Loucy (cell line): ENCODE measurements around the gene S1PR5.
A peak's percentile ranks its signal among the peaks of the same experiment; 100 is the strongest.

Experiments
- H2AFZ ChIP-seq: fragments of 200-600 bp; sonication (generic); 2 replicates; pipeline ENCODE4 v1.6.0; 2016; ENCODE audit warnings: antibody characterized with exemption, mild to moderate bottlenecking, low read length, moderate library complexity
- H3F3A ChIP-seq: fragments of 200-600 bp; 2 replicates; pipeline ENCODE4 v1.6.0; 2016; ENCODE audit warnings: antibody characterized with exemption, low read depth, mild to moderate bottlenecking
- H3K27me3 ChIP-seq: fragments of 200-600 bp; sonication (generic); 2 replicates; pipeline ENCODE4 v1.6.1; 2014; ENCODE audit warnings: low read length, mild to moderate bottlenecking; ENCODE audit not compliant: insufficient read depth, poor library complexity, severe bottlenecking
- H3K36me3 ChIP-seq: fragments of 200-600 bp; sonication (generic); 2 replicates; pipeline ENCODE4 v1.6.1; 2016; ENCODE audit warnings: low read length; ENCODE audit not compliant: insufficient read depth
- H3K4me1 ChIP-seq: fragments of 200-600 bp; sonication (generic); 2 replicates; pipeline ENCODE4 v1.5.1; 2014; ENCODE audit warnings: low read length, mild to moderate bottlenecking; ENCODE audit not compliant: insufficient read depth, poor library complexity, severe bottlenecking
- H3K4me2 ChIP-seq: fragments of 200-600 bp; sonication (generic); 2 replicates; pipeline ENCODE4 v1.6.0; 2014; ENCODE audit warnings: antibody characterized with exemption, low read length, low read depth, mild to moderate bottlenecking; ENCODE audit not compliant: poor library complexity, severe bottlenecking
- H3K4me3 ChIP-seq: fragments of 200-600 bp; sonication (generic); 2 replicates; pipeline ENCODE4 v1.5.1; 2014; ENCODE audit warnings: low read length, mild to moderate bottlenecking, mixed read lengths; ENCODE audit not compliant: poor library complexity, severe bottlenecking
- H3K79me2 ChIP-seq: fragments of 200-600 bp; sonication (generic); 2 replicates; pipeline ENCODE4 v1.6.1; 2014; ENCODE audit warnings: low read length; ENCODE audit not compliant: insufficient read depth
- H3K9ac ChIP-seq: fragments of 200-600 bp; sonication (generic); 2 replicates; pipeline ENCODE4 v1.6.0; 2014; ENCODE audit warnings: mild to moderate bottlenecking, low read depth, low read length, moderate library complexity; ENCODE audit not compliant: poor library complexity, severe bottlenecking
- H3K9me2 ChIP-seq: fragments of 200-600 bp; sonication (generic); replicated peaks from 2 replicates; pipeline ENCODE4 v1.6.1; 2016; ENCODE audit warnings: low read depth, low read length, mixed read lengths
- H3K9me3 ChIP-seq: fragments of 200-600 bp; sonication (generic); 2 replicates; pipeline ENCODE4 v1.6.1; 2014; ENCODE audit warnings: mild to moderate bottlenecking, antibody characterized with exemption, low read length, low read depth; ENCODE audit not compliant: insufficient read depth
- H4K20me1 ChIP-seq: fragments of 200-600 bp; sonication (generic); 2 replicates; pipeline ENCODE4 v1.6.0; 2014; ENCODE audit warnings: antibody characterized with exemption, low read length, mild to moderate bottlenecking; ENCODE audit not compliant: insufficient read depth, poor library complexity, severe bottlenecking
- CTCF ChIP-seq: fragments of 200-600 bp; sonication (generic); conservative IDR thresholded peaks from 2 replicates; pipeline ENCODE4 v1.5.1; 2014; ENCODE audit warnings: mild to moderate bottlenecking, antibody characterized with exemption, low read length
- EZH2phosphoT487 ChIP-seq: fragments of 200-600 bp; IDR thresholded peaks from 2 replicates; pipeline ENCODE4 v1.6.1; 2018; ENCODE audit warnings: antibody characterized with exemption, mild to moderate bottlenecking, moderate library complexity, borderline replicate concordance

S1PR5 gene

DNA sequence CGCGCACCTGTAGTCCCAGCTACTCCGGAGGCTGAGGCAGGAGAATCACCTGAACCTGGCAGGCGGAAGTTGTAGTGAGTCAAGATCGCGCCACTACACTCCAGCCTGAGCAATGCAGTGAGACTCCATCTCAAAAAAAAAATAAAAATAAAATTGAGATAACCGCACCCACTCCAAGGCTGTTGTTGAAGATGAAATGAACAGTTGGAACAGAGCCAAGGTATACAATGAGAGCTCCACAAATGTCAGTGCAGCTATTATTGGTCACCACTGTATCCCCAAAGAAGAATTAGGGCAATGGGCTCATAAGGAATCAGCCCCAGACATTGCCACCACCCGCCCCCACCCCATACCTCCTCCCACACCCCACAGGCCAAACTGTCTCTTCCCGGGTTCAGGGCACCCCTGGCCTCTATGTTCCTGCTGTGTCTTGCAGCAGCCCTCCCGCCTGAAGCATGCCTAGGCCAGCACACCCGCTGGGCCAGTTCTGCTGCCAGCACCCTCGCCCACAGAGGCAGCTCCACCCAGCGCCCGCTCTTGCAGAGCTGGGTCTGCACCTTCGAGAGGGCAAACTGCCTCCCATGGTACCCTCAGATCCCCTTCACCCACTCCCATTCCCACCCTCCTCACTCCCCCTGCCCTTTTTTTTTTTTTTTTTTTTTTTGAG lies 3.5 kb upstream of the S1PR5 start:
- no peaks in the 10 kb centered on the region for H3K79me2 ChIP-seq
- no peak overlapping the region for H3K4me2 ChIP-seq
- no peaks in the 10 kb centered on the region for H3K36me3 ChIP-seq
- no peaks in the 10 kb centered on the region for H3K9me2 ChIP-seq
- H3K4me3 ChIP-seq: no peak overlapping the region
- H3F3A ChIP-seq: no peaks in the 10 kb centered on the region
- peaks cover 4% of the 10 kb centered on the region for H3K4me1 ChIP-seq
- no peak overlapping the region for H2AFZ ChIP-seq
- TF ChIP-seq EZH2phosphoT487 (no peak), CTCF (no peak)
- H3K9ac ChIP-seq: no peak overlapping the region
- no peaks in the 10 kb centered on the region for H4K20me1 ChIP-seq
- H3K9me3 ChIP-seq: no peaks in the 10 kb centered on the region
- no peaks in the 10 kb centered on the region for H3K27me3 ChIP-seq

DNA sequence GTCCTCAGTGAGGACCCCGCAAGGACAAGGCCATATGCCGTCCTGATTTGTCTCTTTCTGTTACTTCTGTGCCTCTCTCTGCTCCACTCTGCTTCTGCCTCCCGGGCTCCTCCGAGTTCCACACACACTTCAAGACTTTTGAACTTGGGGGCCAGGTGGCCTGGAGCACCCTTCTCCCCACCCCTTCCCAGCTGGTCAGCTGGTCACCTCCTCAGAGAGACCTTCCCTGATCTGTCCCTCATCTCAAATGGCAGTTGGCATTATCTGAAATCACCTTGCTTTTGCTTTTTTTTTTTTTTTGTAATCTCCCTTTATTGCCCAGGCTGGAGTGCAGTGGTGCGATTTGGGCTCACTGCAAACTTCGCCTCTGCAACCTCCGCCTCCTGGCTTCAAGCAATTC lies 2.2 kb upstream of the S1PR5 start:
- no peaks in the 10 kb centered on the region for H3K79me2 ChIP-seq
- no peak overlapping the region for H2AFZ ChIP-seq
- H3K27me3 ChIP-seq: no peaks in the 10 kb centered on the region
- no peak overlapping the region for H3K9ac ChIP-seq
- no peak overlapping the region for H3K4me2 ChIP-seq
- no peak for TF ChIP-seq CTCF
- TF ChIP-seq EZH2phosphoT487: no peak
- no peaks in the 10 kb centered on the region for H3K36me3 ChIP-seq
- no peaks in the 10 kb centered on the region for H3F3A ChIP-seq
- H3K9me3 ChIP-seq: no peaks in the 10 kb centered on the region
- H4K20me1 ChIP-seq: no peaks in the 10 kb centered on the region
- H3K4me1 ChIP-seq: peaks cover 4% of the 10 kb centered on the region
- H3K4me3 ChIP-seq: no peak overlapping the region
- no peaks in the 10 kb centered on the region for H3K9me2 ChIP-seq

DNA sequence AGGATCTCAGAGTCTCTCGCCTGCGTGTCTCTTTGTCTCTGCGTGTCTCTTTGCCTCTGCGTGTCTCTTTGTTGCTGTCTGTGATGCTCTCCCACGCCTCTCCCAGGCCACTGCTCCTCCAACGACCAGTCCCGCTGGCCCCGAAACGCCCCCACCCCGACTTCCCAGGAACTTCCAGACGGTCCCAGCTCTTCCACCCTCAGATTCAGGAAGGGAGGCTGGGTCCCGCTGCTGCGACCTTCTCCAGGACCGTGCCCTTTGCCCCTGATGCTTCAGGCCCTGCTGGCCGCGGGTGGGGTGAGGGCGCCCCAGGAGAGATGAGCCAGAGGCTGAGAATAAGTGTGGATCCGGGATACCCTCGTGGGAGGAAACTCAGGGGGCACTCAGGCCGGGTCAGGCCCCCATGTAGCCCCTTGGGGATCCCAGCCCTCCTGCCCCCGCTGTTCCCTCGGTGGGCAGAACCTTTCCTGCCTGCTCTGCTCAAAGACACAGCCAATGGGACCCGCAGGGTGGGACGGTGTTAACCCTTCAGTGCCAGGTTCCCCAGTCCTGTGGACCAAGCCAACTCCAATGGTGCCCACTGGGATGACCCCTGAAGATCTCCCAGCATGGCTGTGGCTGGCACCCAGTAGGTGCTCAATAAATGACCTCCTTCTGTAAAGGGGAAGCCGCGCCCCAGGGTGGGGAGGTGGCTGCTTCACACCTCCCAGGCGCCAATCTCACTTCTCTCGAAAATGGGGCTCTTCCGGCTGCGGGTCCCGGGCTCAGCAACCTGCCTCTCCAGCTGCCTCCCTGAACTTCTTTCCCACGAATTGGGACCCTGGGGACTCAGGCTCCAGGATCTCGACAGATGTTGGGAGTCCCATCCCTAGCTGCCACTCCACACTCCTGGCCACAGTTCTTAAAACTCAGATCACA lies 1.5 kb upstream of the S1PR5 start:
- Histone ChIP-seq H4K20me1 (no peaks in the 10 kb centered on the region), H2AFZ (0 out of 2 replicates have a peak overlapping the region, but pooled peaks have one; percentile 11), H3K4me3 (no peak overlapping the region), H3K9me3 (no peaks in the 10 kb centered on the region), H3F3A (no peaks in the 10 kb centered on the region), H3K79me2 (no peaks in the 10 kb centered on the region), H3K9me2 (no peaks in the 10 kb centered on the region), H3K27me3 (no peaks in the 10 kb centered on the region), H3K9ac (no peak overlapping the region), H3K4me2 (no peak overlapping the region), H3K36me3 (no peaks in the 10 kb centered on the region), H3K4me1 (peaks cover 4% of the 10 kb centered on the region)
- TF ChIP-seq CTCF: no peak
- TF ChIP-seq EZH2phosphoT487: no peak
